GM23248 (cell line): ENCODE results near the gene CREB3L2.

ENCODE experiments used
- EZH2 ChIP-seq: fragments of 200-600 bp; sonication (generic); IDR thresholded peaks from 2 replicates; pipeline ENCODE4 v1.6.1; 2018; ENCODE audit warnings: antibody characterized with exemption, mild to moderate bottlenecking; ENCODE audit not compliant: insufficient read depth, poor library complexity, severe bottlenecking
- EZH2phosphoT487 ChIP-seq: fragments of 200-600 bp; sonication (generic); IDR thresholded peaks from 2 replicates; pipeline ENCODE4 v1.6.1; 2018; ENCODE audit warnings: antibody characterized with exemption, moderate library complexity, mild to moderate bottlenecking, low read depth; ENCODE audit not compliant: insufficient read depth

- TF ChIP-seq EZH2 (no peak), EZH2phosphoT487 (no peak)
Observed at GRCh38 chr7:137937202-137937560, 64.7 kb downstream of the CREB3L2 start.
